ENCODE measurements around the gene NFATC1.
"Not testable (repeated sequence)": the region's sequence is repeated elsewhere in the genome, so short reads cannot be mapped to it uniquely, and the experiment has no call there.

NFATC1 gene

GRCh38 chr18:79481046-79481790 lies 85.5 kb downstream of the NFATC1 start:
- TF ChIP-seq, protein P1, sequence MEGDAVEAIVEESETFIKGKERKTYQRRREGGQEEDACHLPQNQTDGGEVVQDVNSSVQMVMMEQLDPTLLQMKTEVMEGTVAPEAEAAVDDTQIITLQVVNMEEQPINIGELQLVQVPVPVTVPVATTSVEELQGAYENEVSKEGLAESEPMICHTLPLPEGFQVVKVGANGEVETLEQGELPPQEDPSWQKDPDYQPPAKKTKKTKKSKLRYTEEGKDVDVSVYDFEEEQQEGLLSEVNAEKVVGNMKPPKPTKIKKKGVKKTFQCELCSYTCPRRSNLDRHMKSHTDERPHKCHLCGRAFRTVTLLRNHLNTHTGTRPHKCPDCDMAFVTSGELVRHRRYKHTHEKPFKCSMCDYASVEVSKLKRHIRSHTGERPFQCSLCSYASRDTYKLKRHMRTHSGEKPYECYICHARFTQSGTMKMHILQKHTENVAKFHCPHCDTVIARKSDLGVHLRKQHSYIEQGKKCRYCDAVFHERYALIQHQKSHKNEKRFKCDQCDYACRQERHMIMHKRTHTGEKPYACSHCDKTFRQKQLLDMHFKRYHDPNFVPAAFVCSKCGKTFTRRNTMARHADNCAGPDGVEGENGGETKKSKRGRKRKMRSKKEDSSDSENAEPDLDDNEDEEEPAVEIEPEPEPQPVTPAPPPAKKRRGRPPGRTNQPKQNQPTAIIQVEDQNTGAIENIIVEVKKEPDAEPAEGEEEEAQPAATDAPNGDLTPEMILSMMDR (IDR thresholded peaks at IDR 0.05; ENCODE audit: low read depth, low read length), result no peak

GRCh38 chr18:79483393-79483792 lies 87.7 kb downstream of the NFATC1 start:
- H3K4me3 ChIP-seq (ENCODE audit: low read depth, low read length), result not testable (repeated sequence)

More at GRCh38 chr18:79481046-79481790, 85.5 kb downstream of the NFATC1 start:
- no peak overlapping the region for H3K4me3 ChIP-seq (ENCODE audit: low read depth, low read length)

- TF ChIP-seq, protein P1 (IDR thresholded peaks at IDR 0.05; ENCODE audit: low read depth, low read length), result no peak
- H3K4me3 ChIP-seq (ENCODE audit: low read depth, low read length), result no peak overlapping the region
Observed at GRCh38 chr18:79483971-79484491, 88.3 kb downstream of the NFATC1 start.

DNA sequence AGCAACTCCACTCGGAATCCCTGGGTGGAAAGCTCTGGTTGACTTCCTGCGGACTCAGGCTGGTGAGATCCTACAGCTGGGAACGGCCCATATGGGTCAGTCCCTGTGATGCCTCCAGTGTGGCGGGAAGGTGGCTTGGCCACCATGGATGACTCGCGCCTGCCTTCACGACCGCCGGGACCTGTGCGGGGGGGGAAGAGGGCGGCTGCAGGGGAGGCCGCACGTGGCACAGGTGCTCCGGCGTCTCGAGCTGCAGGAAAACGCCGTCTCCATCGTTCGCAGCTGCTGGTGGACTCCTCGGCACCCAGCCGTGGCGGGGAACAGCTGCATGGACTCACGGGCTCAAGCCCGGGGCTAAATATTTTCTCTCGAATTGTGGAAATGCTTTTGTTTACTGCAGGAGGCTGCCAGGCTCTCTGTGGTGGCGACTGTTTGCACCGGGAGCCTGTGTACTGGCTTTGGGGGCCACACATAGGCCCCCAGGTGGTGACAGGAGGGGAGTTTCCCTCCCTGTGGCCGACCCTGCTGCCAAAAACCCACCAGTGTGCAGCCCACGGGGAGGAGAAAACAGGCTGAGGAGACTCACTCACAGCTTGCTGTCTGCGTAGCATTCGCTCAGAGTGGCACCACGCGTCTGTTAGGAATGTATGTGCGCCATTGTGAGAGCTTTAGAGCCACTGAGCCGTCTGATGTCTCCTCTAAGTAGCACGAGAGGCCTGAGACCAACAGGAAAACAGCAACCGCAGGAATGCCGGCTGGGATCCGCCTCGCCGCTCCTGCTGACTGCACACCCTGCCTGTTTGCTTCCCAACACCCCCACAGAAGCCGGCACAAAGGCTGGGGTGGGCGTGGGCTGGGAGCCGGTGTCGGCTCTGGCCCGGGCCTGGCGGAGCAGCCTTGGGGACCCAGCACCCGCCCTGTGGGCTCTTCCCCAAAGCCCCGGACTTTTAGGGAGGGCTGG lies 89.2 kb downstream of the NFATC1 start:
- peak overlapping the region; percentile 40 for H3K4me3 ChIP-seq (ENCODE audit: low read depth, low read length)

GRCh38 chr18:79485788-79486355 lies 90.1 kb downstream of the NFATC1 start:
- H3K4me3 ChIP-seq (ENCODE audit: low read depth, low read length), result peak overlapping the region; percentile 40
- TF ChIP-seq, protein P1 (IDR thresholded peaks at IDR 0.05; ENCODE audit: low read depth, low read length), result no peak

More for the DNA sequence above, 89.2 kb downstream of the NFATC1 start:
- TF ChIP-seq, protein P1 (IDR thresholded peaks at IDR 0.05; ENCODE audit: low read depth, low read length), result no peak

DNA sequence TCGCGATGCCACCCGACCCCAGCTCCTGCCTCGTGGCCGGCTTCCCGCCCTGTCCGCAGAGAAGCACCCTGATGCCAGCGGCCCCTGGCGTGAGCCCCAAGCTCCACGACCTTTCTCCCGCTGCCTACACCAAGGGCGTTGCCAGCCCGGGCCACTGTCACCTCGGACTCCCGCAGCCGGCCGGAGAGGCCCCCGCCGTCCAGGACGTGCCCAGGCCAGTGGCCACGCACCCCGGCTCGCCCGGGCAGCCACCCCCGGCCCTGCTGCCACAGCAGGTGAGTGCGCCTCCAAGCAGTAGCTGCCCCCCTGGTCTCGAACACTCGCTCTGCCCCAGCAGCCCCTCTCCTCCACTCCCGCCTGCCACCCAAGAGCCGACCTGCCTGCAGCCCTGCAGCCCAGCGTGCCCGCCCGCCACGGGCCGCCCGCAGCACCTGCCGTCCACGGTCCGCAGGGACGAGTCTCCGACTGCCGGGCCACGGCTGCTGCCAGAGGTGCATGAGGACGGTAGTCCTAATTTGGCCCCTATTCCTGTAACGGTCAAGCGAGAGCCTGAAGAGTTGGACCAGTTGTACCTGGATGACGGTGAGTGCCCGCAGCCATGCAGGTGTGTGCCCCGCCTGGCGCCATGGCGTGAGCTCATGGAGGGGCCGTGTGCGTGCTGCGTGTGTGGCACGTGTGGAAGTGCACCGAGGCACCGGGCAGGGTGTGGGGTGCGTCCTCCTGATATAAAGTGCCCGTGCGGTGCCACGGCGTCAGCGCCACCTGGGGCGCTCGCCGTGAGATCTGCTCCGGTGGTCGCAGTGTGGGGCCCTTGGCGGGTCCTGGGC lies 90.8 kb downstream of the NFATC1 start:
- H3K4me3 ChIP-seq (ENCODE audit: low read depth, low read length), result no peak overlapping the region
- TF ChIP-seq, protein P1 (IDR thresholded peaks at IDR 0.05; ENCODE audit: low read depth, low read length), result no peak
